SU-DHL-6 (cell line): Measurements from ENCODE around the gene DST.

Source experiments
- H2AFZ ChIP-seq: fragments of 200-600 bp; sonication (generic); 2 replicates; pipeline ENCODE4 v1.6.1; 2014; ENCODE audit warnings: low read depth, mild to moderate bottlenecking, moderate library complexity, mixed read lengths, antibody characterized with exemption, low read length; ENCODE audit not compliant: severe bottlenecking
- H3F3A ChIP-seq: fragments of 200-600 bp; shearing (Covaris generic); 2 replicates; pipeline ENCODE4 v1.6.0; 2016; ENCODE audit warnings: antibody characterized with exemption, mild to moderate bottlenecking; ENCODE audit not compliant: insufficient read depth
- H3K27ac ChIP-seq: fragments of 200-600 bp; sonication (generic); 2 replicates; pipeline ENCODE4 v1.5.1; 2016; ENCODE audit warnings: low read depth, mild to moderate bottlenecking, low read length, moderate library complexity, mixed read lengths
- H3K27me3 ChIP-seq: fragments of 200-600 bp; sonication (generic), shearing (Covaris generic); 2 replicates; pipeline ENCODE4 v1.6.0; 2014; ENCODE audit warnings: mild to moderate bottlenecking, low read length
- H3K36me3 ChIP-seq: fragments of 200-600 bp; sonication (generic); 2 replicates; pipeline ENCODE4 v1.6.1; 2014; ENCODE audit warnings: mild to moderate bottlenecking, low read length, mixed read lengths
- H3K4me2 ChIP-seq: fragments of 300-600, 200-600 bp; shearing (Covaris generic), sonication (generic); 2 replicates; pipeline ENCODE4 v1.6.0; 2014; ENCODE audit warnings: low read length, low read depth, mild to moderate bottlenecking; ENCODE audit not compliant: poor library complexity, severe bottlenecking
- H3K4me3 ChIP-seq: fragments of 200-600 bp; sonication (generic); 2 replicates; pipeline ENCODE4 v1.5.1; 2014; ENCODE audit warnings: antibody characterized with exemption, low read length, mild to moderate bottlenecking, mixed read lengths; ENCODE audit not compliant: insufficient read depth, poor library complexity, severe bottlenecking
- H3K79me2 ChIP-seq: fragments of 200-600 bp; sonication (generic); 2 replicates; pipeline ENCODE4 v1.6.1; 2014; ENCODE audit warnings: mild to moderate bottlenecking, low read length, moderate library complexity; ENCODE audit not compliant: insufficient read depth
- H3K9ac ChIP-seq: fragments of 200-600 bp; sonication (generic); 2 replicates; pipeline ENCODE4 v1.7.0; 2014; ENCODE audit warnings: mild to moderate bottlenecking, low read length
- H3K9me2 ChIP-seq: fragments of 200-600 bp; sonication (generic); replicated peaks from 2 replicates; pipeline ENCODE4 v1.6.1; 2014; ENCODE audit warnings: low read length; ENCODE audit not compliant: insufficient read depth
- H3K9me3 ChIP-seq: fragments of 200-600 bp; sonication (generic); 2 replicates; pipeline ENCODE4 v1.6.1; 2014; ENCODE audit warnings: low read length, mixed read lengths; ENCODE audit not compliant: insufficient read depth
- H4K20me1 ChIP-seq: fragments of 200-600 bp; sonication (generic); 2 replicates; pipeline ENCODE4 v1.6.1; 2014; ENCODE audit warnings: low read depth, mild to moderate bottlenecking, antibody characterized with exemption, low read length, moderate library complexity, mixed read lengths
- CTCF ChIP-seq: fragments of 200-600 bp; sonication (generic); IDR thresholded peaks from one replicate; pipeline ENCODE4 v1.5.1; 2017; ENCODE audit warnings: antibody characterized with exemption, mild to moderate bottlenecking, low read length, moderate library complexity; ENCODE audit not compliant: insufficient read depth, poor library complexity, severe bottlenecking
- EZH2phosphoT487 ChIP-seq: fragments of 200-600 bp; sonication (generic), shearing (Covaris generic); conservative IDR thresholded peaks from 2 replicates; pipeline ENCODE4 v1.6.1; 2018; ENCODE audit warnings: mild to moderate bottlenecking, antibody characterized with exemption, low read length, moderate library complexity, mixed read lengths

DST gene

GRCh38 chr6:56526860-56527544 is 115.7 kb downstream of the DST start:
- H3K4me3 ChIP-seq, result no peak overlapping the region
- H3K27ac ChIP-seq, result no peak overlapping the region
- no peaks in the 10 kb centered on the region for H3K36me3 ChIP-seq
- H3K9me3 ChIP-seq, result no peaks in the 10 kb centered on the region
- H3K4me2 ChIP-seq, result no peak overlapping the region
- no peak overlapping the region for H3K9ac ChIP-seq
- H3K27me3 ChIP-seq, result no peaks in the 10 kb centered on the region
- H4K20me1 ChIP-seq, result no peaks in the 10 kb centered on the region
- TF ChIP-seq EZH2phosphoT487, result no peak
- TF ChIP-seq CTCF, result no peak
- no peaks in the 10 kb centered on the region for H3K9me2 ChIP-seq
- no peak overlapping the region for H2AFZ ChIP-seq
- no peaks in the 10 kb centered on the region for H3K79me2 ChIP-seq
- H3F3A ChIP-seq, result no peaks in the 10 kb centered on the region

GRCh38 chr6:56525974-56526789 is 116.5 kb downstream of the DST start:
- H3K9me3 ChIP-seq, result no peaks in the 10 kb centered on the region
- no peaks in the 10 kb centered on the region for H4K20me1 ChIP-seq
- H2AFZ ChIP-seq, result no peak overlapping the region
- no peak overlapping the region for H3K4me3 ChIP-seq
- no peak for TF ChIP-seq CTCF
- TF ChIP-seq EZH2phosphoT487, result no peak
- no peaks in the 10 kb centered on the region for H3K79me2 ChIP-seq
- no peaks in the 10 kb centered on the region for H3K36me3 ChIP-seq
- H3K4me2 ChIP-seq, result no peak overlapping the region
- H3K27me3 ChIP-seq, result no peaks in the 10 kb centered on the region
- no peak overlapping the region for H3K27ac ChIP-seq
- H3F3A ChIP-seq, result no peaks in the 10 kb centered on the region
- no peak overlapping the region for H3K9ac ChIP-seq
- H3K9me2 ChIP-seq, result no peaks in the 10 kb centered on the region

GRCh38 chr6:56524891-56525703 is 117.6 kb downstream of the DST start:
- no peaks in the 10 kb centered on the region for H3K36me3 ChIP-seq
- H3K9me3 ChIP-seq, result no peaks in the 10 kb centered on the region
- no peak overlapping the region for H3K9ac ChIP-seq
- TF ChIP-seq EZH2phosphoT487, result no peak
- TF ChIP-seq CTCF, result no peak
- no peaks in the 10 kb centered on the region for H3K79me2 ChIP-seq
- H4K20me1 ChIP-seq, result no peaks in the 10 kb centered on the region
- H3K27me3 ChIP-seq, result no peaks in the 10 kb centered on the region
- no peak overlapping the region for H3K27ac ChIP-seq
- H2AFZ ChIP-seq, result no peak overlapping the region
- H3F3A ChIP-seq, result no peaks in the 10 kb centered on the region
- no peak overlapping the region for H3K4me2 ChIP-seq
- H3K4me3 ChIP-seq, result no peak overlapping the region
- H3K9me2 ChIP-seq, result no peaks in the 10 kb centered on the region
